Kidney (tissue), 14 donors: Measurements from ENCODE around the gene RBMX2. TPM values are rescaled to one million over a fixed set of nuclear protein-coding genes. Genes with fewer than 3 reads are reported as not detected.
"Not testable (repeated sequence)": the region's sequence is repeated elsewhere in the genome, so short reads cannot be mapped to it uniquely, and the experiment has no call there.

Experiments
- DNase-seq, 5 donors: peaks; one replicate each; pipeline ENCODE4 v3.0.0-alpha.2; 2013 to 2020
- FAIRE-seq: peaks from 2 replicates; lab custom pipeline; 2012; peaks lifted over from hg19 to GRCh38; lab: Jason Lieb, UNC
- H3K27ac ChIP-seq, 2 donors: one replicate each; pipeline ENCODE4 v1.7.0; 2013; ENCODE audit warnings: low read depth in 2 of 2, low read length in 2 of 2, inconsistent platforms in 1 of 2
- H3K27me3 ChIP-seq: one replicate; pipeline ENCODE4 v1.7.1; 2013; ENCODE audit warnings: low read length, inconsistent platforms; ENCODE audit not compliant: control insufficient read depth, insufficient read depth
- H3K36me3 ChIP-seq, 3 donors: one replicate each; pipeline versions ENCODE4 v1.7.0 to v1.7.1; 2013; ENCODE audit warnings: low read length in 3 of 3, control low read depth in 1 of 3, inconsistent platforms in 1 of 3; ENCODE audit not compliant: insufficient read depth in 3 of 3, control insufficient read depth in 2 of 3
- H3K4me1 ChIP-seq, 3 donors: one replicate each; pipeline versions ENCODE4 v1.7.0 to v1.7.1; 2013; ENCODE audit warnings: low read length in 3 of 3, inconsistent platforms in 1 of 3, low read depth in 1 of 3; ENCODE audit not compliant: control insufficient read depth in 2 of 3, insufficient read depth in 2 of 3
- H3K4me3 ChIP-seq, 3 donors: one replicate each; pipeline versions ENCODE4 v1.7.0 to v1.8.1; 2013; ENCODE audit warnings: low read length in 3 of 3, control low read depth in 1 of 3, inconsistent platforms in 1 of 3
- H3K9ac ChIP-seq, 3 donors: one replicate each; pipeline versions ENCODE4 v1.7.0 to v1.7.1; 2013; ENCODE audit warnings: low read length in 3 of 3, control low read depth in 1 of 3, inconsistent platforms in 1 of 3
- H3K9me3 ChIP-seq, 3 donors: one replicate each; pipeline versions ENCODE4 v1.7.0 to v1.7.1; 2013; ENCODE audit warnings: low read length in 3 of 3, control low read depth in 1 of 3, inconsistent platforms in 1 of 3; ENCODE audit not compliant: control insufficient read depth in 2 of 3, insufficient read depth in 1 of 3
- intact Hi-C: fragments of 100-400 bp; cut with DNase I; formaldehyde crosslinking; loops from one replicate; pipeline ENCODE4 v1.11.1; 2022
- polyA plus RNA-seq: library from polyadenylated mRNA; stranded (reverse); fragments of 350-450 nt; fragmentation: Illumina TruSeq; extraction: RNeasy Lipid Tissue Mini Kit (QIAGEN cat#74804); gene quantifications from one replicate; pipeline ENCODE4 v1.2.3, GENCODE V29; 2014; ENCODE audit warnings: low read depth, low replicate concordance; ENCODE audit not compliant: insufficient read depth
- total RNA-seq: library from RNA; stranded (reverse); fragmentation: NEBNext Ultra II Directional; extraction: Animal tissue kit (Norgen Biotek cat#: 25700); gene quantifications from one replicate; pipeline ENCODE4 v1.2.1, GENCODE V29; 2021
- TF ChIP-seq, protein P1 (sequence below): IDR thresholded peaks from 3 replicates; pipeline ENCODE4 v1.5.1; 2012; ENCODE audit warnings: mild to moderate bottlenecking, moderate library complexity, borderline replicate concordance; ENCODE audit not compliant: insufficient read depth; ENCODE audit errors: extremely low read depth
- donor health status: control.
- donor health status: control.
- donor health status: control.
- donor health status: control.
- donor health status: control.
- donor health status: DM: yes; HTN: yes; CAD: no.
- donor health status: Normal renal cell carcinoma (clear cell type).

The RBMX2 gene
- total and polyA plus RNA-seq, 2 donors from 2014 or later = 16.0 to 24.0 TPM

DNA sequence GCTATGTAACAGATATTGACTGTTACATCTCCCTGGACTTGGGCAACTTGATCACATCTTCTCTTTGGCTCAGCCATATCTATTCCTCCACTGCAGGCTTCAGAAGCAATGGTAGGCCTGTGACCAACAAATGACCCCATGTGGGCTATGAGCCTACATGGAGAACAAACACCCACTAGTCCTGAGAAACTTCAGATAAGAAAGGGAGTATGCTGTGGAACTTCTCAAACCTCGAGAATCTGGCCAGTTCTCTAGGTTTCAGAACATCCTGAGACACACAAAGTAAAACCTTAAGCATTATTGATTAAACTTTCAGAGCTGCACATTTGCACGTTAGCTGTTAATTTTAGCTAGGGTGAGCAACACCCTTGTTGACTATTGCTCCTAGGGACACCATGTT is 16.3 kb downstream of the RBMX2 start:
- FAIRE-seq = no peak
- intact Hi-C loops = no loop called here
- DNase-seq = no peak
- Histone ChIP-seq H3K9me3 (no peaks in the 10 kb centered on the region), H3K27me3 (no peaks in the 10 kb centered on the region), H3K4me1 (no peaks in the 10 kb centered on the region), H3K36me3 (no peaks in the 10 kb centered on the region), H3K9ac (no peak overlapping the region), H3K4me3 (no peak overlapping the region), H3K27ac (no peak overlapping the region)
- TF ChIP-seq, protein P1, sequence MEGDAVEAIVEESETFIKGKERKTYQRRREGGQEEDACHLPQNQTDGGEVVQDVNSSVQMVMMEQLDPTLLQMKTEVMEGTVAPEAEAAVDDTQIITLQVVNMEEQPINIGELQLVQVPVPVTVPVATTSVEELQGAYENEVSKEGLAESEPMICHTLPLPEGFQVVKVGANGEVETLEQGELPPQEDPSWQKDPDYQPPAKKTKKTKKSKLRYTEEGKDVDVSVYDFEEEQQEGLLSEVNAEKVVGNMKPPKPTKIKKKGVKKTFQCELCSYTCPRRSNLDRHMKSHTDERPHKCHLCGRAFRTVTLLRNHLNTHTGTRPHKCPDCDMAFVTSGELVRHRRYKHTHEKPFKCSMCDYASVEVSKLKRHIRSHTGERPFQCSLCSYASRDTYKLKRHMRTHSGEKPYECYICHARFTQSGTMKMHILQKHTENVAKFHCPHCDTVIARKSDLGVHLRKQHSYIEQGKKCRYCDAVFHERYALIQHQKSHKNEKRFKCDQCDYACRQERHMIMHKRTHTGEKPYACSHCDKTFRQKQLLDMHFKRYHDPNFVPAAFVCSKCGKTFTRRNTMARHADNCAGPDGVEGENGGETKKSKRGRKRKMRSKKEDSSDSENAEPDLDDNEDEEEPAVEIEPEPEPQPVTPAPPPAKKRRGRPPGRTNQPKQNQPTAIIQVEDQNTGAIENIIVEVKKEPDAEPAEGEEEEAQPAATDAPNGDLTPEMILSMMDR = no peak

DNA sequence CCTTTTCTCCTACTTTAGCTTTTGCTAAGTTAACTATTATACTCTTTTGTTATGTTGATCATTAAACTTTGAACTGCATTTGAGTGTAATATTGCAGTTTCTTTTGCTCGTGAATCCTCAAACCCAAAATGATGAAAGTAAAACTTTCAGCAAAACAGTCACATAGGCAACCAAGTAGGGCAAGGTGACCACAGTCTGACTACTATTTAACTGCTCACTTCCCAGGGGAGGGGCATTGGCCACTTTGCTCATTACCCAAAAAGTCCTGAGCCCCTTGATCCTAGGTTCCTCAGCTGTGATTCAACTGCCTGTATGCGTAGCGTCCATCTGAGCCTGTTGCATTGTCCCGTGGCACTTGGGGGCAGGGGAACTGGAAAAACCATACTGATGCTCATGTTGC is 17.0 kb downstream of the RBMX2 start:
- no peak for FAIRE-seq
- intact Hi-C loops = no loop called here

GRCh38 chrX:130419263-130419662 is 17.5 kb downstream of the RBMX2 start:
- Histone ChIP-seq H3K4me3 (no peak overlapping the region), H3K9ac (no peak overlapping the region), H3K9me3 (no peaks in the 10 kb centered on the region), H3K36me3 (no peaks in the 10 kb centered on the region), H3K27ac (no peak overlapping the region), H3K4me1 (no peaks in the 10 kb centered on the region), H3K27me3 (no peaks in the 10 kb centered on the region)
- TF ChIP-seq, protein P1 = no peak
- FAIRE-seq = no peak
- intact Hi-C loops = no loop called here
- DNase-seq = peak in 3 of 5 donors; percentile 24 to 55 (median 53)

More for the DNA sequence above, 17.0 kb downstream of the RBMX2 start:
- Histone ChIP-seq H3K27ac (no peak overlapping the region), H3K4me3 (no peak overlapping the region), H3K9me3 (no peaks in the 10 kb centered on the region), H3K9ac (no peak overlapping the region), H3K36me3 (no peaks in the 10 kb centered on the region), H3K4me1 (no peaks in the 10 kb centered on the region), H3K27me3 (no peaks in the 10 kb centered on the region)
- DNase-seq = no peak
- TF ChIP-seq, protein P1 = no peak

- FAIRE-seq = no peak
- Histone ChIP-seq H3K9me3 (no peaks in the 10 kb centered on the region), H3K9ac (no peak overlapping the region), H3K36me3 (no peaks in the 10 kb centered on the region), H3K4me3 (no peak overlapping the region), H3K27ac (no peak overlapping the region), H3K27me3 (no peaks in the 10 kb centered on the region), H3K4me1 (no peaks in the 10 kb centered on the region)
- intact Hi-C loops = no loop called here
- no peak for DNase-seq
- TF ChIP-seq, protein P1 = no peak
Observed at GRCh38 chrX:130426531-130426930, 24.7 kb downstream of the RBMX2 start.

GRCh38 chrX:130429236-130429635 is 27.4 kb downstream of the RBMX2 start:
- H3K4me3 ChIP-seq, H3K4me1 ChIP-seq, H3K27ac ChIP-seq, H3K27me3 ChIP-seq, intact Hi-C loops, DNase-seq, H3K36me3 ChIP-seq, H3K9me3 ChIP-seq, H3K9ac ChIP-seq, FAIRE-seq: not testable (repeated sequence)
